GM18519 (cell line): ENCODE results near the gene FAM20C.

Experiments used
- ATAC-seq: cut with Tn5 transposase; IDR thresholded peaks from one replicate; pipeline ENCODE4 v1.9.1; 2021; ENCODE audit warnings: mild to moderate bottlenecking, moderate library complexity; ENCODE audit not compliant: unreplicated experiment, low FRiP score

FAM20C gene

GRCh38 chr7:298375-298702 is 106.0 kb downstream of the FAM20C start:
- ATAC-seq, result no peak

- ATAC-seq, result no peak
Measured at GRCh38 chr7:298743-299142, 106.4 kb downstream of the FAM20C start.

GRCh38 chr7:299169-299568 is 106.8 kb downstream of the FAM20C start:
- no peak for ATAC-seq

GRCh38 chr7:299628-300027 is 107.3 kb downstream of the FAM20C start:
- no peak for ATAC-seq

DNA sequence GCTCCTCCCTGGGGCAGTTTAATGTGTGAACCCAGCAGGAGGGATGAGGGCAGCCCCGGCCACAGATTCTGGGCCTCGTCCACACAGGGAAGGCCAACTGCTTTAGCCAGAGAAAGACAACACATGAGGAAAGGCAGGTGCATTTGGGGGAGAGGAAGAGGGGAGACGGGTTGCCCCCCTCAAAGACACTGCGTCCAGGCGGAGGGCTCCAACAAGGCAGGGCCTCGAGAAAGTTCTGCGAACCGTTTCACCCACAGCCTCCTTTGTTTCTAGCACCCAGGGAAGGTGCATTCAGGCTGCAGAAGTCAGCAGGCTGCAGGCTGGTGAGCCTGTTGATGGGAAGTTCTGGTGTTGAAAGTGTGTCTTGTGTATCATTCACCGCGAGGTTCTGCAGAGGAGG is 107.7 kb downstream of the FAM20C start:
- no peak for ATAC-seq

- ATAC-seq, result no peak
Measured at GRCh38 chr7:300546-301290, 108.3 kb downstream of the FAM20C start.

DNA sequence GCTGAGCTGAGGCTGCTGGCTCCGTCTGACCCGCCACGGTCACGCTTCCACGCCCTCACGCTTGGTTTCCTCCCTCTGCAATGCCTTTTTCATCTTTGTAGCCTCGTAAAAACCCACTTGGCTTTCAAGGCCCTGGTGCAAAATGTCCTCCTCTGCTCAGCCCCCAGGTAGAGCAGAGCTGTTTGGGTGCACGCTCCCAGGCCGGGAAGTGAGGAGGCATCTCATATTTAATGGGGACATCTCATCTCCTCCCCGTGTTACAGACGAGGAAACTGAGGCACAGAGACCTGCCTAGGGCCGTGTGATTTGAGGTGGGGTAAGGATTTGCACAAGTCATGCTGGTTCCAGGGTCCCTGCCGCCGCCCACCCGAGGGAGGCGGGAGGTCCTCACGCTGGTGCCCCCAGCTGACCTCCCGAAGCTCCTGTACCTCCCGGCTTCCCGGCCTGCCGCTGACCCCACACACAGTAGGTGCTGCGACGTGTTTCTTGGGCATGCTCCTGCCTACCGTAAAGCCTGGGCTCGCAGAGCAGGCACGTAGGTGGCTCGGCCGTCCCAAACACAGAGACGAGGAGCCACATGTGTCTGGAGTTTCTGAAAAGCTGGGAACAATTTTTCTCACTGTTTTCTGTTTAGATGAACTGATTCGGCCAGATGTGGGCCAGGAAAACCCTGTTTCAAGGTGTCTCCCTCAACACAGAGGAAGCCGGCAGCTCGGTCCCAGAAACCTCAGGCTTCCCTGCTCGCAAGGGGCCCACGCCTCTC is 109.1 kb downstream of the FAM20C start:
- ATAC-seq, result no peak

DNA sequence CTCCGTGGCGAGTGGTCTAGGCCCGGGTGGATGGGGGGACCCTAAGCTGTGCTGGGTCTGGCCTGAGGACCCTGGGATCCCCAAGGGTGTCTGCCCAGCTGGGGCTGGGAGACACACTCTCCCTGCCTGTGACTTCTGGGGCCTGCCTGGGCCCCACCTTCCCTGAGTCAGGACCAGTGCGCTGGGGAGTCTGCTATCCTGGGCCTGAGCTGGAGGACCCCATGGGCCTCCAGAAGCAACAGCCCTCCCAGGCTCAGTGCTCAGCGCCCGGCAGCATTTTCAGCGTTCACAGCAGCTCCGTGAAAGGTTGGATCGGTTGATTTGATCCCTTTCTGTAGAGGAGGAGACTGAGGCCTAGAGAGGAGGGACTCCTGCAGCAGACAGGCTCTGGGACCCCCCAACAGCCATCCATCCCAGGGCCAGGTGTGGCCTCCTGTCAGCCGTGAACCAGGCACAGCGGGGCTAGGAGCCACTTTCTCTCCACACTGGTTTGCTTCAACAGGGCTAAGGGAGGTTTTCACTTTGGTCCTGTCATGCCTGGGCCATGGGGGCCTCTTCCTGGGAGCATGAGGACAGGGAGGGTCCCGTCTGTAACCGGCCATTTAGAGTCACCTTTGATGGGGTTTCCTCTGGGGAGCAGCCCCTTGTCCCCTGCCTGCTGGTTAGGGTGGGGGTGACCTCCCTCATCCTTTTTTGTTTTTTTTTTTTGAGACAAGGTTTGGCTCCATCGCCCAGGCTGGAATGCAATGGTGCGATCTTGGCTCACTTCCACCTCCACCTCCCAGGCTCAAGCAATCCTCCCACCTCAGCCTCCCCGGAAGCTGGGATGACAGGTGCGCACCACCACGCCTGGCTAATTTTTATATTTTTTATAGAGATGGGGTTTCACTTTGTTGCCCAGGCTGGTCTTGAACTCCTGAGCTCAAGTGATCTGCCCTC is 110.0 kb downstream of the FAM20C start:
- no peak for ATAC-seq

GRCh38 chr7:303425-303824 is 111.1 kb downstream of the FAM20C start:
- no peak for ATAC-seq

GRCh38 chr7:303884-304573 is 111.7 kb downstream of the FAM20C start:
- no peak for ATAC-seq

GRCh38 chr7:304574-305409 is 112.4 kb downstream of the FAM20C start:
- ATAC-seq, result no peak

DNA sequence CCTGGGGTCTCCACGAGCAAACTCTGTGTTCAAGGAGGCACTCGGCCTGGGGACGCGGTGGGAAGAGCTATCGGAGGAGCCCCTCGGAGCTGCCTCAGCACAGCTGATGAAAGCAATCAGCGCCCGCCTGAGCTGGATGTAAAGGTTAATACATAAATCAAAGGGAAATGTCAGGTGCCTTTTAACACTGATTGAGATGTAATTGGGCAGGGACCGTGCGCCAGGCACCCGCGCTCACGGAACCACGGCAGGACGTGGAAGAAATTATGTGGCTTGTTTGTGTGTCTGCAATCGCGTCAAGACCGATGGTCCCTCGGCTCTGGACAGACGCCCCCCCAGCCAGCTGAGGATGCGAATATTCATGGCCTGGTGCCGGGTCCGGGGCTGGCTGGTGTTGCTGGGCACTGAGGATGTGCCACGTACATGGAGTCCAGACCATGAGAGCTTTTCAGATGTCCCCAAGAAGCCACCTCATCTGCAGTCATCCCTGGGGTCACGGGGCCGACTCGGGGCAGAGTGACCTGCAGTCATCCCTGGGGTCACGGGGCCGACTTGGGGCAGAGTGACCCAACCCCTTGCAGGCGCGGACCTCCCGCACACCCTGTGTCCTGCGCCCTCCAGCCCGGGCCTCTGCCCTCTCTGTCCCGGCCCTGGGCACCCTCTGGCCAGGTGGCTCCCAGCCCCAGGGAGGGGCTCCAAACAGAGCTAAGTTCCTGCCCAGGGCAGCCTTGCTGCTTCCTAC is 113.2 kb downstream of the FAM20C start:
- no peak for ATAC-seq

- no peak for ATAC-seq
Measured at GRCh38 chr7:307970-308369, 115.6 kb downstream of the FAM20C start.

DNA sequence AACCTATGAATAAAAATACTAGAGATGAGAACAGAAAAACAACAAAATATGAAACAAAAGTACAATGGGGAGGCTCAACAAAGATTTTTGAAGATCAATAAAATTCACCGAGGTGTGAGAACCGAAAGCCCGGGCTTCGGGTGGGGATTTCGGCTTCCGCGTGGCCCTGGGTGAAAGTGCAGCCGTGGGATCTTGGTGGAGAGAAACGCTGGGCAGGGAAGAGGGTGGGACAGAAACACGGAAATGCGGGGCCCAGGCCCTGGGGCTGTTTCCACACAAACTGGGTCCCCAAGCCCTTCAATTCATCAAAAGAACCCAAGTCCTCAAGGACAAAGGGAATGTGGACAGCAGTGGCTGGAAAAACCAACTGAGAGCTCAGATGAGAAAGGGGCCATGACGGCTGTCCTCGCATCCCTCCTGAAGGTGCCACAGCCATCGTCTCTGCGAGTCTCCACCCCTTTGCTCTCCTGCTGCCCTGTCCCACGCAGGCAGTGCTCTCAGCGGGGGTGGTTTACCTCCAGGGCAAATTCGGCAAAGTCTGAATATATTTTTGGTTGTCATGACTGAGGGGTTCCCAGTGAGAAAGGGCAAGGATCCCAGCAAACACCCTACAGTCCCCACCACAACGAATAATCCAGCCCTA is 117.3 kb downstream of the FAM20C start:
- no peak for ATAC-seq
